Measurements from ENCODE around the gene MEIOSIN. TPM values are rescaled to one million over a fixed set of nuclear protein-coding genes. Genes with fewer than 3 reads are reported as not detected.
"Not testable (repeated sequence)": the region's sequence is repeated elsewhere in the genome, so short reads cannot be mapped to it uniquely, and the experiment has no call there.

MEIOSIN gene
- total and polyA plus RNA-seq, 2 donors, result not detected

- 8% methylated on average over 10 of the region's 10 CpGs for WGBS
- Histone ChIP-seq H3K4me1 (ENCODE audit: insufficient read depth) (no peaks in the 10 kb centered on the region), H3K27ac (ENCODE audit: low read depth) (no peak overlapping the region), H3K4me3 (ENCODE audit: low read depth, low read length) (no peak overlapping the region), H3K36me3 (ENCODE audit: insufficient read depth) (no peaks in the 10 kb centered on the region)
- no peak for DNase-seq (ENCODE audit: extremely low spot score)
These were observed 65.8 kb downstream of the MEIOSIN start for GRCh38 chr19:45798995-45799517.

GRCh38 chr19:45799541-45799940 is 66.3 kb downstream of the MEIOSIN start:
- not testable (repeated sequence) for H3K4me1 ChIP-seq (ENCODE audit: insufficient read depth); DNase-seq (ENCODE audit: extremely low spot score); H3K36me3 ChIP-seq (ENCODE audit: insufficient read depth); H3K4me3 ChIP-seq (ENCODE audit: low read depth, low read length); H3K27ac ChIP-seq (ENCODE audit: low read depth)
- WGBS, result 81% methylated on average over 5 of the region's 5 CpGs

- Histone ChIP-seq H3K36me3 (ENCODE audit: insufficient read depth) (no peaks in the 10 kb centered on the region), H3K4me3 (ENCODE audit: low read depth, low read length) (no peak overlapping the region), H3K27ac (ENCODE audit: low read depth) (no peak overlapping the region), H3K4me1 (ENCODE audit: insufficient read depth) (no peaks in the 10 kb centered on the region)
- DNase-seq (ENCODE audit: extremely low spot score), result no peak
- 87% methylated on average over 8 of the region's 8 CpGs for whole genome bisulfite sequencing
These were observed 66.9 kb downstream of the MEIOSIN start for GRCh38 chr19:45800070-45800553.

GRCh38 chr19:45801603-45802175 is 68.5 kb downstream of the MEIOSIN start:
- no peak for DNase-seq (ENCODE audit: extremely low spot score)

GRCh38 chr19:45804140-45804958 is 71.1 kb downstream of the MEIOSIN start:
- H3K4me1 ChIP-seq (ENCODE audit: insufficient read depth), result no peaks in the 10 kb centered on the region
- DNase-seq (ENCODE audit: extremely low spot score), result no peak
- no peaks in the 10 kb centered on the region for H3K36me3 ChIP-seq (ENCODE audit: insufficient read depth)
- no peak overlapping the region for H3K4me3 ChIP-seq (ENCODE audit: low read depth, low read length)
- H3K27ac ChIP-seq (ENCODE audit: low read depth), result no peak overlapping the region
- 90% methylated on average over 57 of the region's 57 CpGs for WGBS

More at GRCh38 chr19:45801603-45802175, 68.5 kb downstream of the MEIOSIN start:
- no peak overlapping the region for H3K27ac ChIP-seq (ENCODE audit: low read depth)
- H3K4me3 ChIP-seq (ENCODE audit: low read depth, low read length), result no peak overlapping the region
- H3K4me1 ChIP-seq (ENCODE audit: insufficient read depth), result no peaks in the 10 kb centered on the region
- no peaks in the 10 kb centered on the region for H3K36me3 ChIP-seq (ENCODE audit: insufficient read depth)
- WGBS, result 84% methylated on average over 7 of the region's 7 CpGs

- Histone ChIP-seq H3K4me1 (ENCODE audit: insufficient read depth) (no peaks in the 10 kb centered on the region), H3K36me3 (ENCODE audit: insufficient read depth) (no peaks in the 10 kb centered on the region), H3K27ac (ENCODE audit: low read depth) (no peak overlapping the region), H3K4me3 (ENCODE audit: low read depth, low read length) (no peak overlapping the region)
- no peak for DNase-seq (ENCODE audit: extremely low spot score)
- 90% methylated on average over 8 of the region's 8 CpGs for WGBS
These were observed 71.7 kb downstream of the MEIOSIN start for GRCh38 chr19:45804959-45805230.

GRCh38 chr19:45805719-45806118 is 72.5 kb downstream of the MEIOSIN start:
- DNase-seq (ENCODE audit: extremely low spot score), result no peak
- Histone ChIP-seq H3K4me3 (ENCODE audit: low read depth, low read length) (no peak overlapping the region), H3K4me1 (ENCODE audit: insufficient read depth) (no peaks in the 10 kb centered on the region), H3K27ac (ENCODE audit: low read depth) (no peak overlapping the region), H3K36me3 (ENCODE audit: insufficient read depth) (no peaks in the 10 kb centered on the region)

GRCh38 chr19:45809643-45810159 is 76.5 kb downstream of the MEIOSIN start:
- Histone ChIP-seq H3K4me1 (ENCODE audit: insufficient read depth) (no peaks in the 10 kb centered on the region), H3K36me3 (ENCODE audit: insufficient read depth) (no peaks in the 10 kb centered on the region), H3K27ac (ENCODE audit: low read depth) (no peak overlapping the region), H3K4me3 (ENCODE audit: low read depth, low read length) (no peak overlapping the region)
- 46% methylated on average over 7 of the region's 7 CpGs for WGBS
- DNase-seq (ENCODE audit: extremely low spot score), result no peak

- no peaks in the 10 kb centered on the region for H3K36me3 ChIP-seq (ENCODE audit: insufficient read depth)
- no peaks in the 10 kb centered on the region for H3K4me1 ChIP-seq (ENCODE audit: insufficient read depth)
- H3K4me3 ChIP-seq (ENCODE audit: low read depth, low read length), result no peak overlapping the region
- no peak for DNase-seq (ENCODE audit: extremely low spot score)
- WGBS, result 91% methylated on average over 6 of the region's 6 CpGs
- no peak overlapping the region for H3K27ac ChIP-seq (ENCODE audit: low read depth)
These were observed 79.1 kb downstream of the MEIOSIN start for GRCh38 chr19:45812297-45812696.

Other genes with a start within 250 kb of the MEIOSIN start
- 6.0 TPM for gene RTN2, start 236.4 kb upstream of the MEIOSIN start, total RNA-seq
- 34.9 TPM for gene RTN2, start 236.4 kb upstream of the MEIOSIN start, polyA plus RNA-seq
- 0.53 TPM for gene PPM1N, start 235.0 kb upstream of the MEIOSIN start, total RNA-seq
- gene PPM1N, start 235.0 kb upstream of the MEIOSIN start, polyA plus RNA-seq, result 5.3 TPM
- 42.6 TPM for gene VASP, start 226.0 kb upstream of the MEIOSIN start, total RNA-seq
- 174 TPM for gene VASP, start 226.0 kb upstream of the MEIOSIN start, polyA plus RNA-seq
- 3.4 TPM for gene OPA3, start 148.6 kb upstream of the MEIOSIN start, total RNA-seq
- 10.2 TPM for gene OPA3, start 148.6 kb upstream of the MEIOSIN start, polyA plus RNA-seq
- gene GPR4, start 131.2 kb upstream of the MEIOSIN start, total RNA-seq, result 0.32 TPM
- gene GPR4, start 131.2 kb upstream of the MEIOSIN start, polyA plus RNA-seq, result 3.7 TPM
- 16.9 TPM for gene EML2, start 94.0 kb upstream of the MEIOSIN start, total RNA-seq
- gene EML2, start 94.0 kb upstream of the MEIOSIN start, polyA plus RNA-seq, result 41.2 TPM
- 0.26 TPM for gene GIPR, start 65.2 kb upstream of the MEIOSIN start, total RNA-seq
- 0.70 TPM for gene GIPR, start 65.2 kb upstream of the MEIOSIN start, polyA plus RNA-seq
- gene SNRPD2, start 41.5 kb upstream of the MEIOSIN start, total RNA-seq, result 177 TPM
- gene SNRPD2, start 41.5 kb upstream of the MEIOSIN start, polyA plus RNA-seq, result 340 TPM
- gene QPCTL, start 40.8 kb upstream of the MEIOSIN start, total RNA-seq, result 2.4 TPM
- 7.0 TPM for gene QPCTL, start 40.8 kb upstream of the MEIOSIN start, polyA plus RNA-seq
- 4.3 TPM for gene FBXO46, start 2.5 kb upstream of the MEIOSIN start, total RNA-seq
- gene FBXO46, start 2.5 kb upstream of the MEIOSIN start, polyA plus RNA-seq, result 11.0 TPM
- gene SIX5, start 35.8 kb downstream of the MEIOSIN start, total RNA-seq, result 10.4 TPM
- 51.1 TPM for gene SIX5, start 35.8 kb downstream of the MEIOSIN start, polyA plus RNA-seq
- gene DMPK, start 49.1 kb downstream of the MEIOSIN start, total RNA-seq, result 49.4 TPM
- gene DMPK, start 49.1 kb downstream of the MEIOSIN start, polyA plus RNA-seq, result 223 TPM
- 24.7 TPM for gene DMWD, start 59.4 kb downstream of the MEIOSIN start, total RNA-seq
- gene DMWD, start 59.4 kb downstream of the MEIOSIN start, polyA plus RNA-seq, result 43.7 TPM
- not detected for gene RSPH6A, start 81.9 kb downstream of the MEIOSIN start, total RNA-seq
- not detected for gene RSPH6A, start 81.9 kb downstream of the MEIOSIN start, polyA plus RNA-seq
- 22.5 TPM for gene SYMPK, start 129.7 kb downstream of the MEIOSIN start, total RNA-seq
- gene SYMPK, start 129.7 kb downstream of the MEIOSIN start, polyA plus RNA-seq, result 38.9 TPM
- gene FOXA3, start 130.9 kb downstream of the MEIOSIN start, total RNA-seq, result not detected
- 0.11 TPM for gene FOXA3, start 130.9 kb downstream of the MEIOSIN start, polyA plus RNA-seq
- gene IRF2BP1, start 152.7 kb downstream of the MEIOSIN start, total RNA-seq, result 18.2 TPM
- gene IRF2BP1, start 152.7 kb downstream of the MEIOSIN start, polyA plus RNA-seq, result 30.2 TPM
- 1.3 TPM for gene MYPOP, start 169.2 kb downstream of the MEIOSIN start, total RNA-seq
- gene MYPOP, start 169.2 kb downstream of the MEIOSIN start, polyA plus RNA-seq, result 8.2 TPM
- not detected for gene NANOS2, start 181.3 kb downstream of the MEIOSIN start, total RNA-seq
- not detected for gene NANOS2, start 181.3 kb downstream of the MEIOSIN start, polyA plus RNA-seq
- gene NOVA2, start 240.4 kb downstream of the MEIOSIN start, total RNA-seq, result 1.2 TPM
- 2.2 TPM for gene NOVA2, start 240.4 kb downstream of the MEIOSIN start, polyA plus RNA-seq